ENCODE data around the gene MYO16.

The MYO16 gene

DNA sequence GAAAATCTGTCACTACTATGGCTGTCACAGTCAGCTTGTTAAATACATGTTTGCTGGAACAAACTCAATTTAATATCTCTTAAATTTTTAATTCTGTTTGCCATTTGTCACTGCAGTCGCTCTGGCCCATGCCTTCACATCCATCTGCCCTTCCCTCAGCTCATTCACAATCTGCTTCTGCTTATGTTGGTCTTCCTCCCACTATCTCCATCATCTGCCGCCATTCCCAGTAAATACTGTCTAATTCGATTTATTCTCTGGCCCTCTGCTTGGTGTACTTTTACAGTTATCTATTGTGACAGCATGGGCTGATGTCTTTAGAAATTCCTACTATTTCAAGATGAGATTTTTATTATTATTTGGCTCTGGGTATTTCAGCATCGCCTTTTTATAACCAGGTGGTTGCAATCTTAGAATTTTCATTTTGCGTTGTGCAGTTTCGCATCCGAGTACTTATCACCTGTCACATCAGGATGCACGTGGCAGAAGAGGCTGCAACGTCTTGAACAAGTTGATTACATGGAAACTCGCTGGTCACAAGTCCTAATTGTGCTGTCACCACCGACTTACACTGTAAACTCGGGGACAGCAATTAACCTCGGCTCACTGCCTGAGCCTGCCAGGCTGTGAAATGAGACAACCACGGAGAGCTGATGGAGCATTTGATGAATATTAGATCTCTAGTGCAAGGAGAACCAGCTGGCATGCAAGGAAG is 158.4 kb downstream of the MYO16 start:
- no peak for DNase-seq
- intact Hi-C loops (cut with DNase I): no loop called here

DNA sequence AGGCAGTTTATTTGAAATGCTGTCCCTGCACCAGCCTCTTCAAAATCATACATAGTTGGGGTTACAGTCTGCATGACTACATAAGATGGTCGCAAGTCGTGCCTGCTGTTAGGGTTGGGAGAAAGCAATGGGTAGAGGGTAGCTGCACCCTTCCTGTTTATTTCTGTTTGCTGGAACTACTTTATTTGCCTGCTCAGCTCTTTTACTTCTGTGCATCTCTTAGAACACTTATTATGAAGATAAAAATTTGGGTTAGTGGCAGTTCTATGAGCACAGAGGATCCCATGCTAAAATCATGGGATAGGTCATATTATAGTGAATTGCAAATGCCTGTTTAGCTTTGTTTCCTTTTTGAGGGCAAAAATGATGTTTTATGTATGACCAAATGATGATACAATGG is 160.1 kb downstream of the MYO16 start:
- intact Hi-C loops (cut with DNase I): no loop called here
- DNase-seq: no peak

DNA sequence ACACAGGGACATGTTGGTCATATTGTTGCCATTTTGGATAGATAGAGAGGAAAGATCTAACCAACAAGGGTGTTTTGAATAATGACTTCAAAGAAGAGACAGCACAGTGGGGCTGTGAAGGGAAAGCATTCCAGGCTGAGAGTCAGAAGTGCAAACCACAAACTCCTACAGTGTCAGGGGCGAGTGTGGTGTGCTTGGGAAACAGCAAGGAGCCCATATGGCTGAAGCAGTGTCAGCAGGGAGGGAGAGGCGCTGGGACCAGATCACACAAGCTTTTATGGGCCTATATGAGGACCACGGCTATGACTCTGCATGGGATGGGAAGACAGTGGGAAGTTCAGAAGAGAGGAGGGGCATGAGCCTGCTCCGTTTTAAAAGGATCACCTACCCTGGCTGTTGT is 166.4 kb downstream of the MYO16 start:
- DNase-seq: no peak
- intact Hi-C loops (cut with DNase I): no loop called here

DNA sequence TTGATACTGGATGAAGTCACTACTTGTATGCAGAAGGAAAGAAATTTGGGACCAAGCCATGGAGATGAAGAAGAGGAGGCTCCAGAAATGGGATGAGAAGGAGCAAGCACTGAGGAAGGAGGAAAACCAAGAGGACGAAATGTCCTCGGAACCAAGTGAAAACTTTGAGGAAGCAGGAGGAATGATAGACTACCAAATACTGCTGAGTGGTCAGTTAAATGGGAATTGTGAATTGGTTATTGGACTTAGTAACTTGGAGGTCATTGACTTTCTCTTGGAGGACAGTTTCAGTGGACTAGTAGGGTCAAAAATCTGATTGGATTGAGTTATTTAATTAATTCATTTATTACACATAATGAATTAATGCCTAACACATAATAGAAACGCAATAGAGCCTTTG is 167.9 kb downstream of the MYO16 start:
- DNase-seq: no peak

GRCh38 chr13:108807841-108808240 is 178.4 kb downstream of the MYO16 start:
- intact Hi-C loops (cut with DNase I): no loop called here
- no peak for DNase-seq

More for the DNA sequence above, 167.9 kb downstream of the MYO16 start:
- intact Hi-C loops (cut with DNase I): no loop called here

GRCh38 chr13:108812165-108812564 is 182.8 kb downstream of the MYO16 start:
- intact Hi-C loops (cut with DNase I): no loop called here
- DNase-seq: no peak

DNA sequence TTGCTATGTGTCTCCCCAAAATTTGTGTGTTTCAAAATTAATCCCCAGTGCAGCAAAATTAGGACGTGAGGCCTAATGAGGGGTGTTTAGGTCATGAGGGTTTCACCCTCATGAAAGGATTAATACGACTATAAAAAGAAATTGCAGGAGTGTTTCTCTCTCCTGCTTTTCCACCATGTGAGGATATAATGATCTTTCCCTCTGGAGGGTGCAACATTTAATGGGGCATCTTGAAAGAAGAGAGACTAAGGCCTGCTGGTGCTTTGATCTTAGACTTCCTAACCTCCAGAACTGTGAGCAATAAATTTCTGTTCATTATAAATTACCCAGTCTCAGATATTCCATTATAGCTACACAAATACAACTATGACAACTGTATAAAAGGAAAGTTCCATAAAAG is 183.2 kb downstream of the MYO16 start:
- DNase-seq: no peak
- intact Hi-C loops (cut with DNase I): no loop called here

DNA sequence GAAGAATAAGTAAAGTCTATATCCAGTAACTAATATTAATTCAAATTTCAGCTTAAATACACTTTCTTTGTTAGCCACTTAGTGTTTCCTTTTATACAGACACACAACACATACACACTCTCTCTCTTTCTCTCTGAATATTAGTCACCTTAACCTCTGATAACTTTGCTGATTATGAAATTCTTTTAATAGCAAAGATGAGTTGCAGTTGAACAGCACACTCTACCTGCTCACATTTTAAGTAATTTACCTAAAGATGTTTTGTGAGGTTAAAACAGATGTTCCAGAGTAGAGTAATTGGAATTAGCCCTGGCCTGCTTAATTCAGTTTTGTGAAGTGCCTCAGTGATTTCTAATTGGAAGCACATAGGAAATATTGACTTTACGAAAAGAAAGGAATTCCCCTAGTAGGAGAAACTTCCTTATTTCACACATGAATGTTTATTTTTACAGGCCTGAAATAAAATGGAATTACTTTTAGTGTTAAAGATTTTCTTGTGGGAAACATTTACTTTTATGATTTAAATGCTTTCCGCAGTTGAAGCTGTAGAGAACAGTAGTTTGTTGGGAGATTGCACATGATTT is 184.3 kb downstream of the MYO16 start:
- intact Hi-C loops (cut with DNase I): no loop called here

DNA sequence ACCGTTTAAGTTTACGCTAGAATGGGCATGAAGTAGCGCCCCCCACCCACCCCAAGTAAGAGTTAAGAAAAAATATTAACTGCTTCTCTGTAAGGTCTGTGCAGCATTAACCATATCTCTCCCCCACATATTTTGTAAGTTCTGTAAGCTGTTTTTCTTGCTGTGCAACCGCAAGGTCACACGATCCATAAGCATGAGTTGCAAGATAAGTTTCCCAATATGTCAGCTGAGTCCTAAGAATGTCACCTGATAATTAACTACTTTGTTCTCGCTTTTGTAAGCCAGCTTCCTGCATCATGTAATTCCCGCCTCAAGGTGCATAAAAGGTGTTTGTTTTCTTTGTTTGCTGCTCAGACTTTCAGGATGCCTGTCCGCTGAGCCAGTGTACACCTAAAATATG is 187.0 kb downstream of the MYO16 start:
- intact Hi-C loops (cut with DNase I): no loop called here
- DNase-seq: no peak

More for the DNA sequence above, 184.3 kb downstream of the MYO16 start:
- no peak for DNase-seq

DNA sequence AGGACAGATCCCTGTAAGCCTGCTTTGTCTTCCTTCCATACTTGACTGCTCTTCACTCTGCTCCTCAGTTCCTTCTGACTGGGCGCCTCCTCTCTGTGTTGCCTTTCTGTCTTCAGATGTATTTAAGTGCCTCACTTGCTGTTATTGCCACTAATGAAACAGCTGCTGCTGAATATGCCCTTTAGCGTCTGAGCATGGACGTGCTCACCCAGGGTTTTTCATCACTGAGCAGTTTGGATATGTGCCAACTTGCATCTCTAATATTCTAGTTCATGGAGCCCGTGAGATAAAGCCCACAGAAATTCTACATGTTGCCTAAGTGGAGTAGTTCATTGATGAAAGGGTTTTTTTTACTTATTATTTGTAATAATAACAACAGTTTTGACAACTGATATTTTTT is 198.2 kb downstream of the MYO16 start:
- no peak for DNase-seq
- intact Hi-C loops (cut with DNase I): no loop called here

GRCh38 chr13:108828086-108828815 is 198.8 kb downstream of the MYO16 start:
- intact Hi-C loops (cut with DNase I): no loop called here
- DNase-seq: no peak

DNA sequence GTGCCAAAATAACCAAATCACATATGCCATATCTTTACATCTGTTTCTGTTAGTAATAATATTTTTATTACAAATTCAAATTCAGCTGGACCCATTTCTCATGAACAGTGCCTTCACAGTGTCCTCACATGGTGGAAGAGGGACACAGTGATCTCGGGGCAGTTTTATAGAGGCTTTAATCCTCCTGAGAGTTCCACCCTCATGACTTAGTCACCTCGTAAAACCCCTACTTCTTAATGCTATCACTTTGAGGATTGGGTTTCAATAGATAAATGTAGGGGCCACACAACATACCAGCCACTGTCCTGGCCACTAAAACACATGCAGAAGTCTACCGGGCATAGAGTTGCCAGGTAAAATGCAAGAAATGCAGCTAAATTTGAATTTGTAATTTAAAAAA is 201.5 kb downstream of the MYO16 start:
- no peak for DNase-seq
- intact Hi-C loops (cut with DNase I): no loop called here

DNA sequence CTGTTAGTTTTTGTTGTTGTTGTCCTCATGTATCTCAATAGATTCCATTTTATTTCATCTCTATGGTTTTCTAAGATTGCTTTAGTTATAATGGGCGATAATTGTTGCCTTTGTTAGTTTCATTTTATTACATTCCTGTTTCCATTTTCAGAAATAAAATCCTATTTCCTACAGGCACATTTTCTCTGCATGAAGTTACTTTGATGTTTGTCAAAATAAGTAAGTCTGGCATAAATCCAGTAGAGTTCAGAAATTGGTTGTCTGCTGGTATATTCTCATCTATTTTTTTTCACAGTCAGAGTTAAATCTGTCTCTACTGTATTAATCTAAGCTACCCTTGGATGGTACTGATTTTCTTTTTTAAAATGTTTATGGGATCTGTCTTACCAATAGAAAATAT is 204.1 kb downstream of the MYO16 start:
- intact Hi-C loops (cut with DNase I): no loop called here
- DNase-seq: no peak

DNA sequence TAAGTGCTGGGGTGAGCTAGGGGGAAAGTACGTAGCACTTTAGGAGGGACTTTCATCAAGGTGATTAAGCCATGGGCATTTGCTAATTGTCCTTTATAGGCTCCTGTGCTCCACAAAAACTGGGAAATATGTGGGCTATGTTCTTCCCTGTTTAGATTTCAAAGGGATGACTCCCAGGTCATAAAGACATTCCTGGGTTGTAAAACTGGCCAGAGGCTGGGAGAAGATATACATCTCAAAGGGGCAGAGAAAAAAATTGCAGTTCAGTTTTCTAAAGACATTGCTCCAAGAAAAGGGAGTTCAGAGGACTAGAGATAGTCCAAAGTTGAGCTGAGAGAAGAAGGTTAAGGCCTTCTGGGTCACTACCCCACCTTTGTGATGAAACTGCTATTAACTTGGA is 204.8 kb downstream of the MYO16 start:
- DNase-seq: no peak
- intact Hi-C loops (cut with DNase I): no loop called here

DNA sequence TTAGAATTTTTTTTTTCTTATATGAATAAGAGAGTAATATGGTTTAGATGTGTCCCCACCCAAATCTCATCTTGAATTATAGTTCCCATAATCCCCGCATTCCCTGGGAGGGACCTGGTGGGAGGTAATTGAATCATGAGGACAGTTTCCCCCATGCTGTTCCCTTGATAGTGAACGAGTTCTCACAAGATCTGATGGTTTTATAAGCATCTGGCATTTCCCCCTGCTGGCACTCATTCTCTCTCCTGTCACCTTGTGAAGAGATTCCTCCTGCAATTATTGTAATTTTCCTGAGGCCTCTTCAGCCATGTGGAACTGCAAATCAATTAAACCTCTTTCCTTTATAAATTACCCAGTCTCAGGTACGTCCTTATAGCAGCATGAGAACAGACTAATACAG is 205.7 kb downstream of the MYO16 start:
- DNase-seq: no peak
- intact Hi-C loops (cut with DNase I): no loop called here

DNA sequence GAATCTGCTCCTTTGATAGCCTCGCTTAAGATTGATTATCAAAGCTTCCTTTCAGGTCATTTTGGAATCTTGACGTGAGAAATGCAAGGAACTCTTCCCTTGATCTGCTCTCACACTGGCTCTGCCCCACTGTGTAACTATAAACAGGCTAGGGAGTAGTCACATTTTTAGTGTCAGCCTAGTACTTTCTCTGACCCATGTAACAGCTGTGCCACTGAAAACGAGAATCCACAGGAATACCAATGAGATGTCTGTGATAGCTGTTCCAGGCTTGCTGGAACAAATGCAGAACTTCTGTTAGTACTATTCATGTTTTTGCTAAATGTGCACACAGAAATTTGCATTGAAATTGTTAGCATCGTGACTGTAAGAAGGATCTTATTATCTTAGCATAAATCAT is 221.3 kb downstream of the MYO16 start:
- peak in 1 of 10 donors; percentile 4 for DNase-seq
- intact Hi-C loops (cut with DNase I): no loop called here

DNA sequence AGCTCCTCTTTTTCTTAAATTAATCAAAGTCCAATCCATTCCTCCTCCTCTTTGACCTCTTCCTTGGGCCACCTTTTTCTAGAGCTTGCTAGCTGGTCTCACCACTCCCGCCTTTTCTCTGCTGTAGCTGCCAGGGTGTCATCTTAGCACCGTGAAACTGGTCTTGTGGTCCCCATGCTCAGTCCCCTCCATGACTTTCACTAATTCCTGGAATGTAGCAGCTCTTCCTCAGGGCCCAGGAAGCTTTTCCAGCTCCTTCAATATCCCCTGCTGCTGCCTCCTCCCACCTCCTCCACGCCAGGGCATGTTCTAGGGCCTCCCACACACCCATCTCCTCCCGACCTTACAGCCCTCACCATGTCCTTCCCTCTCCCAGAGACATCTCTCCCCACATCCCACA is 222.2 kb downstream of the MYO16 start:
- intact Hi-C loops (cut with DNase I): no loop called here
- DNase-seq: no peak

GRCh38 chr13:108853031-108853430 is 223.6 kb downstream of the MYO16 start:
- intact Hi-C loops (cut with DNase I): no loop called here
- DNase-seq: no peak

- no peak for DNase-seq
- intact Hi-C loops (cut with DNase I): no loop called here
Measured at GRCh38 chr13:108855737-108856387, 226.5 kb downstream of the MYO16 start.

DNA sequence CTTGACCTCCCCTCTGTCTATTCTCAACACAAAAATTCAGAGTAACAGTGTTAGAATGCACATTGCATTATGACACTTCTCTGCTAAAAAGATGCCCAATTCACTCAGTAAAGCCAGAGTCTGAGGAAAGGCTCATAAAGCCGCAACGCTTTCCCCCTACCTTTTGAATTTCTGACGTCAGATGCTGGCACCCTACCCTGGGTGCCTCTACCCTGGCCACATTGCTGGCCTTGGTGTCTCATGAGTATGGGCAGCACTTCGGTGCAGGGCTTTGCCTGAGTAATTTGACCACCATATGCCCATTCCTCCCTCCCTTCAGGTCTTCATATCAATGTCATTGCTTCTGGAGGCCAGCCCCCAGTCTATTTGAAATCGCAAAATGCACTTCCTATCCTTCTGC is 229.3 kb downstream of the MYO16 start:
- intact Hi-C loops (cut with DNase I): no loop called here
- no peak for DNase-seq

- DNase-seq: no peak
- intact Hi-C loops (cut with DNase I): no loop called here
Measured at GRCh38 chr13:108859197-108860012, 230.0 kb downstream of the MYO16 start.
